Keratinocyte (primary cell): ENCODE measurements around the gene ONECUT2. TPM values are rescaled to one million over a fixed set of nuclear protein-coding genes. Genes with fewer than 3 reads are reported as not detected.

Source experiments
- DNase-seq: peaks from one replicate; pipeline ENCODE4 v3.0.0-alpha.2; 2011; ENCODE audit warnings: low read depth, missing footprints, low spot score
- FAIRE-seq: peaks from 2 replicates; lab custom pipeline; 2011; peaks lifted over from hg19 to GRCh38; lab: Jason Lieb, UNC
- H2AFZ ChIP-seq: 2 replicates; pipeline ENCODE4 v1.6.0; 2012; ENCODE audit warnings: low read length, control low read depth, inconsistent platforms; ENCODE audit not compliant: control insufficient read depth
- H3K27ac ChIP-seq: 2 replicates; pipeline ENCODE4 v1.5.1; 2011; ENCODE audit warnings: low read length; ENCODE audit not compliant: control insufficient read depth, insufficient read depth
- H3K27me3 ChIP-seq: 3 replicates; pipeline ENCODE4 v1.6.0; 2011; ENCODE audit warnings: low read length; ENCODE audit not compliant: control insufficient read depth, insufficient read depth; ENCODE audit errors: extremely low read depth
- H3K36me3 ChIP-seq, 2 experiments: 2 replicates in 1 of 2; 3 replicates in 1 of 2; pipeline ENCODE4 v1.5.1; 2011; ENCODE audit warnings: low read length in 2 of 2, mild to moderate bottlenecking in 1 of 2; ENCODE audit not compliant: control insufficient read depth in 2 of 2, insufficient read depth in 2 of 2; ENCODE audit errors: extremely low read depth in 1 of 2
- H3K4me1 ChIP-seq: 3 replicates; pipeline ENCODE4 v1.5.1; 2011; ENCODE audit warnings: low read length; ENCODE audit not compliant: control insufficient read depth, insufficient read depth; ENCODE audit errors: extremely low read depth
- H3K4me2 ChIP-seq: 3 replicates; pipeline ENCODE4 v1.6.0; 2011; ENCODE audit warnings: low read depth, low read length; ENCODE audit not compliant: control insufficient read depth, insufficient read depth; ENCODE audit errors: extremely low read depth
- H3K4me3 ChIP-seq, 3 experiments: fragments of 200-600 bp in 1 of 3; sonication (generic) in 1 of 3; 2 replicates in 2 of 3; 3 replicates in 1 of 3; pipeline ENCODE4 v1.5.1; 2011 to 2016; ENCODE audit warnings: low read length in 3 of 3, mild to moderate bottlenecking in 3 of 3, control low read depth in 2 of 3, inconsistent platforms in 1 of 3, low read depth in 1 of 3, mixed read lengths in 1 of 3, mixed run types in 1 of 3, moderate library complexity in 1 of 3; ENCODE audit not compliant: control insufficient read depth in 2 of 3, insufficient read depth in 2 of 3; ENCODE audit errors: extremely low read depth in 1 of 3
- H3K79me2 ChIP-seq: 2 replicates; pipeline ENCODE4 v1.6.0; 2012; ENCODE audit warnings: low read length; ENCODE audit not compliant: control insufficient read depth, insufficient read depth
- H3K9ac ChIP-seq: 3 replicates; pipeline ENCODE4 v1.6.0; 2011; ENCODE audit warnings: low read length; ENCODE audit not compliant: control insufficient read depth, insufficient read depth; ENCODE audit errors: extremely low read depth
- H3K9me1 ChIP-seq: 3 replicates; pipeline ENCODE4 v1.6.0; 2011; ENCODE audit warnings: low read length; ENCODE audit not compliant: control insufficient read depth, insufficient read depth; ENCODE audit errors: extremely low read depth
- H3K9me3 ChIP-seq: 2 replicates; pipeline ENCODE4 v1.5.1; 2012; ENCODE audit warnings: low read depth, low read length; ENCODE audit not compliant: control insufficient read depth
- H4K20me1 ChIP-seq: 3 replicates; pipeline ENCODE4 v1.6.0; 2011; ENCODE audit warnings: low read length; ENCODE audit not compliant: control insufficient read depth, insufficient read depth; ENCODE audit errors: extremely low read depth
- CTCF ChIP-seq, 3 experiments: IDR thresholded peaks in 1 of 3; conservative IDR thresholded peaks in 1 of 3; optimal IDR thresholded peaks in 1 of 3; 2 replicates in 2 of 3; 3 replicates in 1 of 3; pipeline versions ENCODE3 to v1.5.1; 2011; ENCODE audit warnings: low read length in 3 of 3, mild to moderate bottlenecking in 3 of 3, moderate library complexity in 2 of 3, control low read depth in 1 of 3, inconsistent platforms in 1 of 3; ENCODE audit not compliant: insufficient read depth in 2 of 3; ENCODE audit errors: extremely low read depth in 1 of 3
- EZH2 ChIP-seq: IDR thresholded peaks from one replicate; pipeline ENCODE4 v1.6.1; 2012; ENCODE audit warnings: inconsistent platforms, mild to moderate bottlenecking, low read length, moderate library complexity
- dilution Hi-C: fragments of 300-500 bp; cut with MboI; formaldehyde crosslinking; loops from one replicate; pipeline ENCODE4 v1.7.0; 2020; ENCODE audit warnings: low sequenced_read_pairs; ENCODE audit not compliant: extremely low pct_ligation_motif_present
- polyA plus RNA-seq, 5 experiments: library from polyadenylated mRNA; depleted of rRNA in 3 of 5; stranded (reverse) in 3 of 5; stranded (forward) in 1 of 5; unstranded in 1 of 5; fragments of >200 nt; gene quantifications; 1 replicate in 1 of 5; 2 replicates in 3 of 5; 3 replicates in 1 of 5; pipeline versions ENCODE4 v1.2.1 to v1.2.3, GENCODE V29; 2011 to 2012; ENCODE audit warnings: missing spikeins in 2 of 5, low read depth in 1 of 5, low replicate concordance in 1 of 5

ONECUT2 gene
- polyA plus RNA-seq, 1 donor (not counting 4 experiments of a cell fraction or from before 2014, with no cell fraction given) = 0.01 TPM

GRCh38 chr18:57428221-57429150 lies 6.7 kb upstream of the ONECUT2 start:
- Histone ChIP-seq H3K4me2 (no peak overlapping the region), H2AFZ (no peak overlapping the region), H3K4me3 (no peak overlapping the region), H3K9me1 (no peaks in the 10 kb centered on the region), H3K36me3 (no peaks in the 10 kb centered on the region), H3K27ac (no peak overlapping the region), H3K9ac (no peak overlapping the region), H4K20me1 (no peaks in the 10 kb centered on the region), H3K9me3 (no peaks in the 10 kb centered on the region), H3K4me1 (no peaks in the 10 kb centered on the region), H3K79me2 (no peaks in the 10 kb centered on the region), H3K27me3 (peaks cover 77% of the 10 kb centered on the region)
- peak; percentile 7 for TF ChIP-seq EZH2
- TF ChIP-seq CTCF (optimal IDR thresholded peaks at IDR 0.05 in 1 of 3, IDR thresholded peaks at IDR 0.05 in 1 of 3, conservative IDR thresholded peaks at IDR 0.05 in 1 of 3; ENCODE audit: extremely low read depth in 1 of 3, insufficient read depth in 2 of 3, low read length in 3 of 3) = no peak
- FAIRE-seq = no peak
- DNase-seq = no peak
- dilution Hi-C loops = no loop called here

- no peak for DNase-seq
- H3K79me2 ChIP-seq = no peaks in the 10 kb centered on the region
- H3K4me3 ChIP-seq = no peak overlapping the region
- H3K9me3 ChIP-seq = no peaks in the 10 kb centered on the region
- FAIRE-seq = no peak
- no peak overlapping the region for H3K9ac ChIP-seq
- peak; percentile 26 for TF ChIP-seq EZH2
- TF ChIP-seq CTCF (optimal IDR thresholded peaks at IDR 0.05 in 1 of 3, IDR thresholded peaks at IDR 0.05 in 1 of 3, conservative IDR thresholded peaks at IDR 0.05 in 1 of 3; ENCODE audit: extremely low read depth in 1 of 3, insufficient read depth in 2 of 3, low read length in 3 of 3) = no peak
- no peaks in the 10 kb centered on the region for H3K9me1 ChIP-seq
- dilution Hi-C loops = no loop called here
- H3K4me2 ChIP-seq = no peak overlapping the region
- H3K27ac ChIP-seq = no peak overlapping the region
- peaks cover 8% of the 10 kb centered on the region for H3K4me1 ChIP-seq
- H3K27me3 ChIP-seq = peaks cover 86% of the 10 kb centered on the region
- no peaks in the 10 kb centered on the region for H3K36me3 ChIP-seq
- no peak overlapping the region for H2AFZ ChIP-seq
- H4K20me1 ChIP-seq = no peaks in the 10 kb centered on the region
Measured at GRCh38 chr18:57429167-57430078, 5.8 kb upstream of the ONECUT2 start.
